ENCODE measurements around the gene SPAG17. TPM values are rescaled to one million over a fixed set of nuclear protein-coding genes. Genes with fewer than 3 reads are reported as not detected.

The SPAG17 gene
- total RNA-seq, 1 donor from 2014 or later = not detected

DNA sequence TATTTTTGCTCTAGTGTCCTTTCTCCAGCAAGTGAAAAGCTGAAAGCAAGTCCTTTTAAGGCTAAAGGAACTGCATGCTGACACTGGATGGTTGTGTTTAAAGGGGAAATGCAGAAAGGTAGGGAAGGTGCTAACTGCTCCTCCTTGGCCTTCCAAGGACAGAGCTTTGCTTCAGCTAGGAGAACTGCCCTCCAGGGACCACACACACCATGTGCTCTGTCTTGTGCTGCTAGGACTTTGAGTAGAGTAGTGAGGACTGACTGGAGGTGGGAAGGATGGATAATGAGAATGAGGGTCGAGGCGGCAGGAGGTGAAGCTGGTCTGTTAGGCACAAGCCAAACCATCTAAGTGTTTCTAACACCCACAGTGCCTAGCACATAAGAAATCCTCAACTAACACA, 177.6 kb downstream of the SPAG17 start:
- intact Hi-C loops (cut with micrococcal nuclease) = no loop called here
- H3K9me3 ChIP-seq (replicated peaks) = peaks cover 10% of the 10 kb centered on the region
- TF ChIP-seq, protein P1, sequence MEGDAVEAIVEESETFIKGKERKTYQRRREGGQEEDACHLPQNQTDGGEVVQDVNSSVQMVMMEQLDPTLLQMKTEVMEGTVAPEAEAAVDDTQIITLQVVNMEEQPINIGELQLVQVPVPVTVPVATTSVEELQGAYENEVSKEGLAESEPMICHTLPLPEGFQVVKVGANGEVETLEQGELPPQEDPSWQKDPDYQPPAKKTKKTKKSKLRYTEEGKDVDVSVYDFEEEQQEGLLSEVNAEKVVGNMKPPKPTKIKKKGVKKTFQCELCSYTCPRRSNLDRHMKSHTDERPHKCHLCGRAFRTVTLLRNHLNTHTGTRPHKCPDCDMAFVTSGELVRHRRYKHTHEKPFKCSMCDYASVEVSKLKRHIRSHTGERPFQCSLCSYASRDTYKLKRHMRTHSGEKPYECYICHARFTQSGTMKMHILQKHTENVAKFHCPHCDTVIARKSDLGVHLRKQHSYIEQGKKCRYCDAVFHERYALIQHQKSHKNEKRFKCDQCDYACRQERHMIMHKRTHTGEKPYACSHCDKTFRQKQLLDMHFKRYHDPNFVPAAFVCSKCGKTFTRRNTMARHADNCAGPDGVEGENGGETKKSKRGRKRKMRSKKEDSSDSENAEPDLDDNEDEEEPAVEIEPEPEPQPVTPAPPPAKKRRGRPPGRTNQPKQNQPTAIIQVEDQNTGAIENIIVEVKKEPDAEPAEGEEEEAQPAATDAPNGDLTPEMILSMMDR (IDR thresholded peaks at IDR 0.05; ENCODE audit: borderline replicate concordance) = no peak
- no peak overlapping the region for H3K27ac ChIP-seq (replicated peaks)
- H3K4me1 ChIP-seq = no peaks in the 10 kb centered on the region
- H3K27me3 ChIP-seq (ENCODE audit: low read depth) = peaks cover 14% of the 10 kb centered on the region
- no peak for DNase-seq
- no peak overlapping the region for H3K4me3 ChIP-seq
- H3K36me3 ChIP-seq = no peaks in the 10 kb centered on the region

GRCh38 chr1:118004312-118004711, 180.7 kb downstream of the SPAG17 start:
- Histone ChIP-seq H3K27me3 (ENCODE audit: low read depth) (peaks cover 14% of the 10 kb centered on the region), H3K36me3 (no peaks in the 10 kb centered on the region), H3K9me3 (replicated peaks) (peaks cover 32% of the 10 kb centered on the region), H3K4me1 (no peaks in the 10 kb centered on the region), H3K4me3 (no peak overlapping the region), H3K27ac (replicated peaks) (no peak overlapping the region)
- TF ChIP-seq, protein P1 (IDR thresholded peaks at IDR 0.05; ENCODE audit: borderline replicate concordance) = no peak
- intact Hi-C loops (cut with micrococcal nuclease) = no loop called here
- no peak for DNase-seq

DNA sequence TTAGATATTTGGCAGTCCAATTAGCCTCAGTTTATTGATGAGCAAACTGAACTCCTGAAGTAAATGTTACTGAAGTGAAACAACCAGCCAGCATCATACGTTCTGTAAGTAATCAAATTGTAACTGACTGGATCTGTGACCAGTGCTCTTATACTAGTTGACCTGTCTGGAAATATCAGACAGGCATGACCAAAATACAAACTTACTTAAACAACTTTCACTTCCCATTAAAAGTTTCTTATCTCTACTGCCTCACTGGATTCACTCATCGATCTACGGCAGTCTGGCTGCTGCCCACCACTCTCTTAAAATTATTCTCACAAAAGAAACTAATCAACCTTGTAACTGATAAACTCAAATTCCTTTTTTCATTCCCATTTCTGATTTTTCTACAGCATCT, 199.1 kb downstream of the SPAG17 start:
- Histone ChIP-seq H3K4me3 (no peak overlapping the region), H3K9me3 (replicated peaks) (no peaks in the 10 kb centered on the region), H3K36me3 (no peaks in the 10 kb centered on the region), H3K27me3 (ENCODE audit: low read depth) (peaks cover 10% of the 10 kb centered on the region), H3K4me1 (no peaks in the 10 kb centered on the region), H3K27ac (replicated peaks) (no peak overlapping the region)
- no peak for DNase-seq
- TF ChIP-seq, protein P1 (IDR thresholded peaks at IDR 0.05; ENCODE audit: borderline replicate concordance) = no peak
- intact Hi-C loops (cut with micrococcal nuclease) = no loop called here

DNA sequence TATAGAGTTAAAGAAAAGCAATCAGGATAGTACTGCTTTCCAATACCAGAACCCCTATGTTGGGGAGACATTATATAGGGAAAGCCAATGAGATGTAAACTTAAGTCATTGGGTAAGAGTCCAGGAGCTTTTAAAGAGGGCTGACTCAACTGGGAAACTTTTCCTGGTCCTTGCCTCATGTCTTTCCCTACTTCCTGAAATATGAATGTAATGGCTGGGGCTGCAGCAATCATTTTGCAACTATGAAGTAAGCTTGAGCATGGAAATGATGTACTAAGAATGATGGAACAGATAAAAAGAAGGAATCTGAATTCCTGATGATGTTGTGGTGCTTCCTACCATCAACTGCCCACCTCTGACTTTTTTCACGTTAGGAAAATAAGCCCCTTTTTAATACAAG, 199.8 kb downstream of the SPAG17 start:
- Histone ChIP-seq H3K27ac (replicated peaks) (no peak overlapping the region), H3K4me1 (no peaks in the 10 kb centered on the region), H3K9me3 (replicated peaks) (no peaks in the 10 kb centered on the region), H3K36me3 (no peaks in the 10 kb centered on the region), H3K4me3 (no peak overlapping the region), H3K27me3 (ENCODE audit: low read depth) (peaks cover 17% of the 10 kb centered on the region)
- intact Hi-C loops (cut with micrococcal nuclease) = no loop called here
- TF ChIP-seq, protein P1 (IDR thresholded peaks at IDR 0.05; ENCODE audit: borderline replicate concordance) = no peak
- DNase-seq = no peak

- H3K36me3 ChIP-seq = no peaks in the 10 kb centered on the region
- peaks cover 26% of the 10 kb centered on the region for H3K27me3 ChIP-seq (ENCODE audit: low read depth)
- no peak overlapping the region for H3K4me3 ChIP-seq
- no peaks in the 10 kb centered on the region for H3K4me1 ChIP-seq
- H3K9me3 ChIP-seq (replicated peaks) = no peaks in the 10 kb centered on the region
- intact Hi-C loops (cut with micrococcal nuclease) = no loop called here
- no peak overlapping the region for H3K27ac ChIP-seq (replicated peaks)
- TF ChIP-seq, protein P1 (IDR thresholded peaks at IDR 0.05; ENCODE audit: borderline replicate concordance) = no peak
- no peak for DNase-seq
These were observed 203.4 kb downstream of the SPAG17 start for GRCh38 chr1:117981455-117982192.
